C4-2B (cell line): ENCODE measurements around the gene ATG10.
A peak's percentile ranks its signal among the peaks of the same experiment; 100 is the strongest.
"Not testable (repeated sequence)": the region's sequence is repeated elsewhere in the genome, so short reads cannot be mapped to it uniquely, and the experiment has no call there.

Experiments
- H3K27ac ChIP-seq: fragments of 450-650 bp; 2 replicates; pipeline ENCODE4 v1.5.1; 2017
- CTCF ChIP-seq: fragments of 450-650 bp; conservative IDR thresholded peaks from 2 replicates; pipeline ENCODE4 v1.5.1; 2017; ENCODE audit warnings: mild to moderate bottlenecking
- ZFX ChIP-seq: fragments of 450-650 bp; IDR thresholded peaks from 2 replicates; pipeline ENCODE4 v1.6.1; 2017

Gene ATG10

GRCh38 chr5:81986126-81986525 is 14.3 kb downstream of the ATG10 start:
- TF ChIP-seq ZFX (no peak), CTCF (no peak)
- H3K27ac ChIP-seq: no peak overlapping the region

- H3K27ac ChIP-seq: no peak overlapping the region
- TF ChIP-seq ZFX (no peak), CTCF (no peak)
Measured at GRCh38 chr5:81989204-81989603, 17.4 kb downstream of the ATG10 start.

GRCh38 chr5:81994679-81995078 is 22.9 kb downstream of the ATG10 start:
- TF ChIP-seq CTCF: no peak
- no peak for TF ChIP-seq ZFX

GRCh38 chr5:81995407-81995806 is 23.6 kb downstream of the ATG10 start:
- TF ChIP-seq CTCF: no peak
- no peak for TF ChIP-seq ZFX
- H3K27ac ChIP-seq: no peak overlapping the region

More at GRCh38 chr5:81994679-81995078, 22.9 kb downstream of the ATG10 start:
- no peak overlapping the region for H3K27ac ChIP-seq

- H3K27ac ChIP-seq: no peak overlapping the region
- TF ChIP-seq ZFX: no peak
- no peak for TF ChIP-seq CTCF
Measured at GRCh38 chr5:82004511-82004910, 32.7 kb downstream of the ATG10 start.

GRCh38 chr5:82009869-82010268 is 38.0 kb downstream of the ATG10 start:
- H3K27ac ChIP-seq: peak overlapping the region; percentile 30; the same call in 1 of the 2 replicates

GRCh38 chr5:82010696-82011095 is 38.9 kb downstream of the ATG10 start:
- TF ChIP-seq ZFX (no peak), CTCF (no peak)
- H3K27ac ChIP-seq: no peak overlapping the region

- peak overlapping the region; percentile 24; the same call in 1 of the 2 replicates for H3K27ac ChIP-seq
- TF ChIP-seq ZFX: no peak
- no peak for TF ChIP-seq CTCF
Measured at GRCh38 chr5:82011761-82012160, 39.9 kb downstream of the ATG10 start.

GRCh38 chr5:82014644-82015043 is 42.8 kb downstream of the ATG10 start:
- H3K27ac ChIP-seq: not testable (repeated sequence)
